ENCODE data around the gene RPL22L1. TPM values are rescaled to one million over a fixed set of nuclear protein-coding genes. Genes with fewer than 3 reads are reported as not detected.

The RPL22L1 gene
- total RNA-seq, 4 donors from 2014 or later: 80.5 to 129 (median 86.5) TPM

GRCh38 chr3:170815340-170815739 is 54.7 kb downstream of the RPL22L1 start:
- TF ChIP-seq, protein P1, sequence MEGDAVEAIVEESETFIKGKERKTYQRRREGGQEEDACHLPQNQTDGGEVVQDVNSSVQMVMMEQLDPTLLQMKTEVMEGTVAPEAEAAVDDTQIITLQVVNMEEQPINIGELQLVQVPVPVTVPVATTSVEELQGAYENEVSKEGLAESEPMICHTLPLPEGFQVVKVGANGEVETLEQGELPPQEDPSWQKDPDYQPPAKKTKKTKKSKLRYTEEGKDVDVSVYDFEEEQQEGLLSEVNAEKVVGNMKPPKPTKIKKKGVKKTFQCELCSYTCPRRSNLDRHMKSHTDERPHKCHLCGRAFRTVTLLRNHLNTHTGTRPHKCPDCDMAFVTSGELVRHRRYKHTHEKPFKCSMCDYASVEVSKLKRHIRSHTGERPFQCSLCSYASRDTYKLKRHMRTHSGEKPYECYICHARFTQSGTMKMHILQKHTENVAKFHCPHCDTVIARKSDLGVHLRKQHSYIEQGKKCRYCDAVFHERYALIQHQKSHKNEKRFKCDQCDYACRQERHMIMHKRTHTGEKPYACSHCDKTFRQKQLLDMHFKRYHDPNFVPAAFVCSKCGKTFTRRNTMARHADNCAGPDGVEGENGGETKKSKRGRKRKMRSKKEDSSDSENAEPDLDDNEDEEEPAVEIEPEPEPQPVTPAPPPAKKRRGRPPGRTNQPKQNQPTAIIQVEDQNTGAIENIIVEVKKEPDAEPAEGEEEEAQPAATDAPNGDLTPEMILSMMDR (IDR thresholded peaks at IDR 0.05): no peak
- TF ChIP-seq POLR2A (IDR thresholded peaks at IDR 0.05): no peak
- intact Hi-C loops (cut with DNase I; ENCODE audit: low total_unique reads): no loop called here
- WGBS, 2 donors: 44 to 48% methylated on average over 8 of the region's 8 CpGs
- no peak for DNase-seq (ENCODE audit: low spot score in 2 of 2)
- H3K4me3 ChIP-seq (ENCODE audit: low read depth, poor library complexity, severe bottlenecking): no peak overlapping the region

Other genes with a start within 250 kb of the RPL22L1 start
- gene EIF5A2, start 38.4 kb upstream of the RPL22L1 start, total RNA-seq: 1 to 10 TPM; 2.5 to 7.3 (median 3.5) TPM
- not detected for gene SLC2A2, start 156.5 kb upstream of the RPL22L1 start, total RNA-seq